ENCODE measurements around the gene TMC7. TPM values are rescaled to one million over a fixed set of nuclear protein-coding genes. Genes with fewer than 3 reads are reported as not detected.

Gene TMC7

DNA sequence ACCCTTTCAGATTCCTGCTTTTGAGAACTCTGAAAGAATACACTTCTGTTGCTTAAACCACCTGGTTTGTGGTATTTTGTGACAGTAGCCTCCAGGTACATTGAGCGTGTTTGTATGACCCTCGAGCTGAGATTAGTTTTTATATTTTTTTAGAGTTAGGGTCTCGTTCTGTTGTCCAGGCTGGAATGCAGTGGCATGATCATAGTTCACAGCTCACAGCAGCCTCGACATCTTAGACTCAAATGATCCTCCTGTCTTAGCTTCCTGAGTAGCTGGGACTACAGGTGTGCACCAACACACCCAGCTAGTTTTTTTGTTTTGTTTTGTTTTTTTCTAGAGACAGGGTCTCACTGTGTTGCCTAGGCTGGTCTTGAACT, 125.5 kb downstream of the TMC7 start:
- DNase-seq: no peak
- H2BK15ac ChIP-seq (replicated peaks; ENCODE audit: low read depth): no peak overlapping the region
- no peaks in the 10 kb centered on the region for H3K36me3 ChIP-seq (ENCODE audit: control insufficient read depth, insufficient read depth, low read length)
- H3K27me3 ChIP-seq (ENCODE audit: insufficient read depth, low read length, poor library complexity): no peaks in the 10 kb centered on the region
- no peak overlapping the region for H3K9ac ChIP-seq (ENCODE audit: low read length)
- no peak overlapping the region for H2BK120ac ChIP-seq (ENCODE audit: low read depth, low read length)
- H2AK5ac ChIP-seq (ENCODE audit: low read length): no peak overlapping the region
- no peak overlapping the region for H3K56ac ChIP-seq (ENCODE audit: low read length)
- no peak overlapping the region for H2BK5ac ChIP-seq (ENCODE audit: low read length)
- H3K23ac ChIP-seq (ENCODE audit: low read length): no peak overlapping the region
- H3K4me1 ChIP-seq (ENCODE audit: control insufficient read depth, low read depth, low read length): peaks cover 2% of the 10 kb centered on the region
- H3K79me1 ChIP-seq (ENCODE audit: low read length): no peaks in the 10 kb centered on the region
- H4K5ac ChIP-seq (ENCODE audit: low read length): no peak overlapping the region
- no peak overlapping the region for H4K8ac ChIP-seq (ENCODE audit: low read depth, low read length)
- H3K27ac ChIP-seq (ENCODE audit: low read depth, low read length): no peak overlapping the region
- WGBS (ENCODE audit: extremely low coverage, insufficient coverage, low lambda C conversion rate): no CpG with 5 or more reads among the region's 4 CpGs
- H3K4ac ChIP-seq (ENCODE audit: low read depth, low read length): no peak overlapping the region
- no peak overlapping the region for H3K4me2 ChIP-seq (ENCODE audit: low read length)
- no peak overlapping the region for H3K4me3 ChIP-seq (ENCODE audit: low read length)
- no peaks in the 10 kb centered on the region for H3K79me2 ChIP-seq (ENCODE audit: control insufficient read depth, insufficient read depth, low read length)
- H3K18ac ChIP-seq (ENCODE audit: low read length): no peak overlapping the region

DNA sequence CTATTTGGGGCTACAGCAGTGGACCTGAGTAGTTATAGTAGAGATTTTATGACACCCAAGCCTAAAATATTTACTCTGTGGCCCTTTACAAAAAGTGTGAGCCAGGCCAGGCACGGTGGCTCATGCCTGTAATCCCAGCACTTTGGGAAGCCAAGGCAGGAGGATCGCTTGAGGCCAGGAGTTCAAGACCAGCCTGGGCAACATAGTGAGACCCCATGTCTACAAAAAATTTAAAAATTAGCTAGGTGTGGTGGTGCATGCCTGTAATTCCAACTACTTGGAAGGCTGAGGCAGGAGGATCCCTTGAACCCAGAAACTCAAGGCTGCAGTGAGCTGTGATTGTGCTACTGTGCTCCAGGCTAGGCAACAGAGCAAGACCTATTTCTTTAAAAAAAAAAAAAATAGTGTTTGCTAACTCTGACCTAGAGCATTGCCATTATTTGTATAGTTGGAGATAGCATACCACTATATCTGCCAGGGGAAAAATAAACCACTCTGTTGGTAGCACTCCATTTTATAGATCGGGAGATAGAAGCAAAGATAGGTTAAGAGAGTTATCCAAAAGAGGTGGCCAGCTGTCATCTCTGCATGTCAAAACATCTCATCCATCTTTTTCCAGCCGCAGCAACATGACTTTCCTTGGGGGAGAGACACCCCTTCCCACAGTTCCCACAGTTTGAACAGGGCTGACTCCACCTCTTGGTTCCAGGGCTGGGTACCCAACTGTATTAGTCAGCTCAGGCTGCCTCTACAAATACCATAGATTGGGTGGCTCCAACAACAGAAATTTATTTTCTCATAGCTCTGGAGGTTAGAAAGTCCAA, 127.0 kb downstream of the TMC7 start:
- H3K18ac ChIP-seq (ENCODE audit: low read length): no peak overlapping the region
- H3K4me1 ChIP-seq (ENCODE audit: control insufficient read depth, low read depth, low read length): peaks cover 2% of the 10 kb centered on the region
- no peak overlapping the region for H3K27ac ChIP-seq (ENCODE audit: low read depth, low read length)
- H2AK5ac ChIP-seq (ENCODE audit: low read length): no peak overlapping the region
- H3K56ac ChIP-seq (ENCODE audit: low read length): no peak overlapping the region
- H3K4me3 ChIP-seq (ENCODE audit: low read length): no peak overlapping the region
- H3K79me1 ChIP-seq (ENCODE audit: low read length): no peaks in the 10 kb centered on the region
- H3K4ac ChIP-seq (ENCODE audit: low read depth, low read length): no peak overlapping the region
- no CpG with 5 or more reads among the region's 4 CpGs for WGBS (ENCODE audit: extremely low coverage, insufficient coverage, low lambda C conversion rate)
- H3K36me3 ChIP-seq (ENCODE audit: control insufficient read depth, insufficient read depth, low read length): no peaks in the 10 kb centered on the region
- H2BK15ac ChIP-seq (replicated peaks; ENCODE audit: low read depth): no peak overlapping the region
- H3K27me3 ChIP-seq (ENCODE audit: insufficient read depth, low read length, poor library complexity): no peaks in the 10 kb centered on the region
- H3K79me2 ChIP-seq (ENCODE audit: control insufficient read depth, insufficient read depth, low read length): no peaks in the 10 kb centered on the region
- H4K8ac ChIP-seq (ENCODE audit: low read depth, low read length): no peak overlapping the region
- no peak overlapping the region for H3K23ac ChIP-seq (ENCODE audit: low read length)
- no peak overlapping the region for H2BK120ac ChIP-seq (ENCODE audit: low read depth, low read length)
- no peak for DNase-seq
- H2BK5ac ChIP-seq (ENCODE audit: low read length): no peak overlapping the region
- H3K9ac ChIP-seq (ENCODE audit: low read length): no peak overlapping the region
- H3K4me2 ChIP-seq (ENCODE audit: low read length): no peak overlapping the region
- no peak overlapping the region for H4K5ac ChIP-seq (ENCODE audit: low read length)

GRCh38 chr16:19112099-19112407, 128.3 kb downstream of the TMC7 start:
- Histone ChIP-seq H3K79me1 (ENCODE audit: low read length) (no peaks in the 10 kb centered on the region), H3K27me3 (ENCODE audit: insufficient read depth, low read length, poor library complexity) (no peaks in the 10 kb centered on the region), H3K79me2 (ENCODE audit: control insufficient read depth, insufficient read depth, low read length) (no peaks in the 10 kb centered on the region), H3K36me3 (ENCODE audit: control insufficient read depth, insufficient read depth, low read length) (no peaks in the 10 kb centered on the region), H3K56ac (ENCODE audit: low read length) (no peak overlapping the region), H3K4me2 (ENCODE audit: low read length) (no peak overlapping the region), H2AK5ac (ENCODE audit: low read length) (no peak overlapping the region), H4K8ac (ENCODE audit: low read depth, low read length) (no peak overlapping the region), H2BK5ac (ENCODE audit: low read length) (no peak overlapping the region), H3K23ac (ENCODE audit: low read length) (no peak overlapping the region), H3K9ac (ENCODE audit: low read length) (no peak overlapping the region), H3K27ac (ENCODE audit: low read depth, low read length) (no peak overlapping the region), H2BK120ac (ENCODE audit: low read depth, low read length) (no peak overlapping the region), H3K4me1 (ENCODE audit: control insufficient read depth, low read depth, low read length) (peaks cover 3% of the 10 kb centered on the region), H3K4ac (ENCODE audit: low read depth, low read length) (no peak overlapping the region), H3K4me3 (ENCODE audit: low read length) (no peak overlapping the region), H2BK15ac (replicated peaks; ENCODE audit: low read depth) (no peak overlapping the region), H4K5ac (ENCODE audit: low read length) (no peak overlapping the region), H3K18ac (ENCODE audit: low read length) (no peak overlapping the region)
- DNase-seq: no peak
- no CpG with 5 or more reads among the region's 2 CpGs for WGBS (ENCODE audit: extremely low coverage, insufficient coverage, low lambda C conversion rate)

Small RNA genes within 50 kb of the gene (small RNA-seq; reads per million reads assigned to genes)
- gene RNU6-1340P (ENCODE audit: insufficient read depth): not detected
